Stimulated activated effector memory CD8-positive, alpha-beta T cell treated with anti-CD3 and anti-CD28 coated beads, Interleukin-12 subunit alpha, Interleukin-12 subunit beta, amount 100 ng/mL, for 72 hours (primary cell): ENCODE measurements around the gene CTNNA3.

Source experiments
- ATAC-seq: fragments of 150-1000 bp; cut with Tn5 transposase; 2 replicates; pipeline ENCODE4 v1.10.0; 2021
- DNase-seq, 2 donors: peaks; one replicate each; pipeline ENCODE4 v3.0.0; 2021 to 2022; ENCODE audit warnings: low spot score in 2 of 2
- H3K27ac Mint-ChIP-seq: one replicate; pipeline ENCODE4 v1.8.0; 2022; ENCODE audit warnings: mild to moderate bottlenecking, mixed read lengths
- H3K36me3 Mint-ChIP-seq: one replicate; pipeline ENCODE4 v1.8.0; 2022; ENCODE audit warnings: mild to moderate bottlenecking, mixed read lengths
- H3K4me1 Mint-ChIP-seq: one replicate; pipeline ENCODE4 v1.8.0; 2022; ENCODE audit warnings: mixed read lengths
- H3K4me3 Mint-ChIP-seq: one replicate; pipeline ENCODE4 v1.8.0; 2022; ENCODE audit warnings: mild to moderate bottlenecking, mixed read lengths
- H3K9me3 Mint-ChIP-seq: one replicate; pipeline ENCODE4 v1.8.0; 2022; ENCODE audit warnings: mixed read lengths

CTNNA3 gene

DNA sequence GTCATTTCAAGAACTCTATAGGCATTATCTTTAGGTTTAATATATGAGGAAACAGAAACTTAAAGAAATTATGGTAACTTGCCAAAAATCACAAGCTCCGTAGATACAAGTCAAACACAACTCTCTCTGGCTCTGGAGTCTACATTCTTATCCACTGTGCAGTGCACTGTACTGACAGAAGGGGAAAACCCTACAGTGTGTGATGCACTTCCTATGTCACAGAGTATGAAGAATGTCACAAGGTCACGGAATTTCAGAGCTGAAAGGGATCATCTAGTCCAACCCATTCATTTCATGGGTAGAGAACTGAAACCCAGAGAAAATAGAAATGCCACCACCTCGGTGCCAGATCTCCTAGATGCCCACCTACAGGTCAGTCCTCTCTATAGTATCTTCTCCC lies 684.0 kb downstream of the CTNNA3 start:
- no peak for DNase-seq
- Mint-ChIP-seq H3K4me1 (no peaks in the 10 kb centered on the region), H3K9me3 (peaks cover 11% of the 10 kb centered on the region), H3K27ac (no peak overlapping the region), H3K4me3 (no peak overlapping the region), H3K36me3 (no peaks in the 10 kb centered on the region)
- no peak for ATAC-seq

DNA sequence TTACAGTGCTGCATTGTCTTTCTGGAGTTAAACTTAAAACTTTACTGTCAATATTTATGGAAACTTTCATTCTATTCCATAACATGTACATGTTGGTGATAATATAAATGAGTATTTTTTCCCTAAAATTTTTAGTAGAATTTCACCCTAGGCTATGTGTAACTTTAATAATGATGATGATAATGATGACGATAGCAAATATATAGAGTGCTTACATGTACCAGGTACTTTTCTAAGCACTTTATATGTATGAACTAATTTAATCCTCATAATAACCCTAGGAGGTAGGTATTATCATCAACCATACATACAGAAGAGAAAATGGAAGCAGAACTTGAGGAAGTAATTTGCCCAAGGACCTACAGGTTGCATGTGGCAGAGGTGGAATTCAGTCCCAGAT lies 684.5 kb downstream of the CTNNA3 start:
- no peak for ATAC-seq
- H3K9me3 Mint-ChIP-seq = peaks cover 11% of the 10 kb centered on the region
- no peaks in the 10 kb centered on the region for H3K36me3 Mint-ChIP-seq
- H3K27ac Mint-ChIP-seq = no peak overlapping the region
- no peak overlapping the region for H3K4me3 Mint-ChIP-seq
- H3K4me1 Mint-ChIP-seq = no peaks in the 10 kb centered on the region
- DNase-seq = no peak

DNA sequence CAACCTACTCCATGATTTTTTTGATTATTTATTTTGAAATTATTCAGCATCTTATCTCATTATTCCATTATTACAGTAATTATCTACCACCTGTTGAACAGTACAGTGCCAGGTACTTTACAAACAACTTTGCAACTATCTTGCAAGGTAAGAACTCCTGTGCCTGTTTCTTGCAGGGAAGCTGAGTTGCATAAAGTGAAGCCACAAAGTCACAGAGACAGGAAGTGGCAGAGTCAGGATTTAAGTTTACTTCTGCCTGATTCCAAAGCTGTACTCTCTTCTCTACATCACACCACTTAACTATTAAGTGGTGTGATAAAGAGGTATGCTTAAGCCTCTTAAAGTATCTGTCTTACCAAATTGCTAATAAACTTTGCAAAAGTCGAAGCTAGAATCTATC lies 690.0 kb downstream of the CTNNA3 start:
- H3K9me3 Mint-ChIP-seq = peaks cover 7% of the 10 kb centered on the region
- H3K4me1 Mint-ChIP-seq = no peaks in the 10 kb centered on the region
- no peak overlapping the region for H3K4me3 Mint-ChIP-seq
- H3K27ac Mint-ChIP-seq = no peak overlapping the region
- no peak for DNase-seq
- no peak for ATAC-seq
- no peaks in the 10 kb centered on the region for H3K36me3 Mint-ChIP-seq

DNA sequence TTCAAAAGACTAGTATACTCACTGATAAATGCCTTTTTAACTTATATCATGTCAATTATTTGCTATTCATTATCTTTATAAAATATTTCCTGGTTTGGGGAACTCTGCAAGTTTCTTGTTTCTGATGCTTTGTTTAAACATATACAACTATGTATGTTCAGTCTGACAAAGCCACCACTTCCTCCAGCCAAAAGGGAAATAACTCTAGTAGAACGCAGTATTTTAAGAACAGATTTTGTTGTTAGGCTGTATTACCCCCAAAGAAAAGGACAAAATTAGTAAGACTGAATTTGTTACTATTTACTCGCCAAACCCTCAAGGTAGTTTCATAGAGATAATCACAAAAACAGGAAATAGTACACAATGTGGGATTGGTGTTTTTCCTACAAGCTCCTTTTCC lies 691.3 kb downstream of the CTNNA3 start:
- H3K4me3 Mint-ChIP-seq = no peak overlapping the region
- H3K4me1 Mint-ChIP-seq = no peaks in the 10 kb centered on the region
- no peak for DNase-seq
- no peak for ATAC-seq
- H3K9me3 Mint-ChIP-seq = peaks cover 8% of the 10 kb centered on the region
- no peak overlapping the region for H3K27ac Mint-ChIP-seq
- no peaks in the 10 kb centered on the region for H3K36me3 Mint-ChIP-seq

DNA sequence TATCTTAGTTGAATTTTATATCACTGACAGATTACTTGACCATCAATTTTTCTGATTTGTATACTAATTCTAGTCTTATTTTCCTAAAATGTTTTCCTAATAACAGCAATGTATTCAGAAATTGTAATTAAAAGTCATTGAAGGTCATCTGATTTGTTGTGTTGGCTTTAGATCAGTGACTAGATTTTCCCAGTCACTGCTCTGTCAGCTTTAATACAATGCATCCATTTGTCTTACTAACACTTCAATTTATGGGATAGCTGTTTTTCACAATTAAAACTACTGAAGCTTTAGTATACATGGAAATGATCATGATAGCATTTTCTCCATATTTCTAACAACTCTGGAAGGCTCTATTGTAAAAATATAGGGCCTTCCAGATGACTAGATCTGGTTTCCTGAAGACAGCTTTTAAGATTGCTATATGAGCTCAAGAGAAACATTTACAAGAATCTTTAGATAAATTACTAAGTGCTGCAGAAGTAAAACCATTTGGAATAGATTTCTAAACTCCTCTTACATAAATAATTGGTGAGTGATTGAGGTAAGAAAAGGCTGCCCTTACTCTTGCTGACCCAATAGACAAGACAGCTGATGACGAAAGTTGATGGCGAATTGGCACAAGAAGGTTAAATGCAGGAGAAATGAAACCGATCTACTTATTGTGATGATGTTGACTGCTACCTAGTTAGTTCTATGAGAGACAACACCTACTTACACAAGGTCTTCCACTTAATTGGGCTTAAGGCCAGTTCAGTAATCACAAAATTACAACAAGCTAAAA lies 696.0 kb downstream of the CTNNA3 start:
- ATAC-seq = no peak

DNA sequence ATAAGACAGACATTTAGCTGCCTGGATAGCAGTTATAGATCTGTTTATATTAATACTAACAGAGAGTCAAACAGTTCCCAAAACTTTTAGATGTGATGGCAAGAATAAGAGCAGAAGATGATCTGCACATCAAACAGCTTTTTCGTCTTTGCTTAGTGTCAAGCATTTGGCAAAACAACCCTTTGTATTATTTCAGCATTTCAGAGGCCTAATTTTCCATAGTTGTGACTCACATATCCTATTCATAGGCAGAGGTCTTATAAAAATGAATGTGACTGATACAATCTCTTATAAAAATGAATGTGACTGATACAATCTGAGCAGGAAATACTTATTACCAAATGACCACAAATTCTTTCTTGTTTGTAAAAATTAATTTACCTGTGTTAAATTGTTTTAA lies 699.0 kb downstream of the CTNNA3 start:
- no peak for DNase-seq
- H3K4me1 Mint-ChIP-seq = no peaks in the 10 kb centered on the region
- H3K9me3 Mint-ChIP-seq = peaks cover 14% of the 10 kb centered on the region
- H3K36me3 Mint-ChIP-seq = no peaks in the 10 kb centered on the region
- no peak overlapping the region for H3K4me3 Mint-ChIP-seq
- no peak for ATAC-seq
- no peak overlapping the region for H3K27ac Mint-ChIP-seq

More for the DNA sequence above, 696.0 kb downstream of the CTNNA3 start:
- H3K4me1 Mint-ChIP-seq = no peaks in the 10 kb centered on the region
- no peak for DNase-seq
- H3K36me3 Mint-ChIP-seq = no peaks in the 10 kb centered on the region
- H3K4me3 Mint-ChIP-seq = no peak overlapping the region
- peaks cover 11% of the 10 kb centered on the region for H3K9me3 Mint-ChIP-seq
- no peak overlapping the region for H3K27ac Mint-ChIP-seq

DNA sequence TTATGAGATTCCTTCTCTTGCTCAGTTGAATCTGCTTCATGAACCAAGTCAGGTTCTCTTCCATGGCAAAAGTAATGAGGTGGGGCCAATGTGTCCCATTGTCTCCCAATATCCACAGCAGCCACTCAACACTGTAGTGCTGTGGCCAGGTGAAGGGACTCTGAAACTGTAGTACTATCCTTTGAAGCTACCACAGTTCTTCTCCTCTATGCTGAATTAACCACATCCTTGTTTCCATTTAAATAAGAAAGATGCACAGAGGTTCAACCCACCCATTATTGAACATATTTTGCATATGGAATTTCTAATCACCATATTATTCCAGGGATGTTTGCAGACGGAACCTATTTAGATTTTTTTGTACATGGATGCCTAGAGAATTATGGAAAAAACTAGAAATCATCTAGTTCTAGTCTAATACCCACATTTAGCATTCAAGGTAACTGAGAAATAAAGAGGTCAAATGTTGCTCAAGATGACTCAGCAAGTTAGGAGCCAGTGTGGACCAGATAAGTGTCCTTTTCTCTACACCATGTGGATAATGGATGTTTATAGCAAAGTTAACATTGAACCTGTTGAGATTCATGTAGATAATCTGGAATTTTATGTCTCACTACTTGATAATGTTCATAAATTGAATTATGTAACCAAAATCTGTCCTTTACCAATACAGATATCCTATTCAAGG lies 705.7 kb downstream of the CTNNA3 start:
- Mint-ChIP-seq H3K36me3 (no peaks in the 10 kb centered on the region), H3K9me3 (peaks cover 13% of the 10 kb centered on the region), H3K4me3 (no peak overlapping the region), H3K4me1 (no peaks in the 10 kb centered on the region), H3K27ac (no peak overlapping the region)
- DNase-seq (no peak), ATAC-seq (no peak)

DNA sequence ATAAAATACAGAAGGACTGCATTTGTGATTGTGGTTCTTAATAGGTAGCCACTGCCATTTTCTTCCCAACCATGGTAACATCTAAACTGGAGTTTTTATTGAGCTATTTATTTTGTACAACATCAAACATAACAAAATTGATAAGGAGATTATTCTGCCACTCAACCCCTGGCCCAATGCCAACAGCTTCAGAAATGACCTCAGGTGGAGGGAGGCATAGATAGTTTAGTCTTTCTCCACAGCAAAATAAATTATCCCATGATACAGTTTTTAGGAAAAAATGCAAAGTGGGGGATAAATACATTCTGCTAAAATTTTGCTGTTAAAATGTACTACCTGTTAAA lies 712.5 kb downstream of the CTNNA3 start:
- Mint-ChIP-seq H3K9me3 (peaks cover 16% of the 10 kb centered on the region), H3K4me3 (no peak overlapping the region), H3K4me1 (no peaks in the 10 kb centered on the region), H3K27ac (no peak overlapping the region), H3K36me3 (no peaks in the 10 kb centered on the region)
- ATAC-seq = no peak
- no peak for DNase-seq

DNA sequence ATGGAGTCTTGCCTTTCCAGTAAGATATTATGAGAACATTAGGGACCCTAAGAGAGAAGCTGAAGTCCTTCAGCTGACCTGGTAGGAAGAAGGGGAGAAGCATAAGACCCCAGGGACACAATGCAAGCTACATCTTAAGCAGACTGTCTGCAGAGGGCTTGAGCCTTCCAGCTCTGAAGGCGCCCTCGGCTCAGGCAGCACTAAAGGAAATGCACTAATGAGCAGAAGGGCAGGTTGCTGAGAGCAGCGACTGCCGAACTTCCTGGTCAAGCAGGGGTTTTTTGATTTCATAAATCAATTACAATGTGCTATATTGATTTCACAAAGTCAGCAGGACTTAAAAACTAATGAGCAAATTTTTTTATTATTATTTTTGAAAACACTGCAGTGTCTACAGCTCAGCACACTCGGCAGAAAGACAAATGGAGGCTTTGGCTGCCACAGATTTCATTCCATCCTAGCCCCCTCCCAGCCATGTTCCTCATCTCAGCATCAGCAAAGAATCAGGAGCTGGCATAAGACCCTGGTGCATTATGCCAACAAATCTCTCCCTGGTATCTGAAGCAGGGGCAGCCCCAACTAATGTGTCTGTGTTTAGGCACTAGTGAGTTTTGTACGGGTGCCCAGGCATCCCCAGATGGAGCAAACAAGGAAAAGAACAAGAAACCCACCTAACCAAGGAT lies 713.1 kb downstream of the CTNNA3 start:
- Mint-ChIP-seq H3K27ac (no peak overlapping the region), H3K4me1 (no peaks in the 10 kb centered on the region), H3K36me3 (no peaks in the 10 kb centered on the region), H3K4me3 (no peak overlapping the region), H3K9me3 (peaks cover 16% of the 10 kb centered on the region)
- ATAC-seq = no peak
- DNase-seq = no peak

DNA sequence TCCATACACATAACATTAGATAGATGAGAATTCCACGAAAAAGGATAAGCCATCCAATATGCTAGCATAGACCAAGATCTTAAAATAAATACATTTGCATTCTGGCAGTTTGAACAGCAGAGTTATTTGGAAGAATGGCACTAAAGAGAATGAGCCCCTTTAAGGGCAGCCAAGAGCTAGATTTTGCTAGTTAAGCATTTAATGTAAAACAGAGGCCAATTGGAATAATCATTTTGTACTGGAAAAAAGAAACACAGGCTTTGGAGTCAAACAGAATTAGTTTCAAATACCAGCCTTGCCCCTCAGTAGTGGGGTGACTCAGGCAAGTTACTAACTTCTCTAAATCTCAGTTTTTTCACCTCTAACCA lies 714.0 kb downstream of the CTNNA3 start:
- Mint-ChIP-seq H3K36me3 (no peaks in the 10 kb centered on the region), H3K4me1 (no peaks in the 10 kb centered on the region), H3K9me3 (peaks cover 14% of the 10 kb centered on the region), H3K4me3 (no peak overlapping the region), H3K27ac (no peak overlapping the region)
- DNase-seq (no peak), ATAC-seq (no peak)

DNA sequence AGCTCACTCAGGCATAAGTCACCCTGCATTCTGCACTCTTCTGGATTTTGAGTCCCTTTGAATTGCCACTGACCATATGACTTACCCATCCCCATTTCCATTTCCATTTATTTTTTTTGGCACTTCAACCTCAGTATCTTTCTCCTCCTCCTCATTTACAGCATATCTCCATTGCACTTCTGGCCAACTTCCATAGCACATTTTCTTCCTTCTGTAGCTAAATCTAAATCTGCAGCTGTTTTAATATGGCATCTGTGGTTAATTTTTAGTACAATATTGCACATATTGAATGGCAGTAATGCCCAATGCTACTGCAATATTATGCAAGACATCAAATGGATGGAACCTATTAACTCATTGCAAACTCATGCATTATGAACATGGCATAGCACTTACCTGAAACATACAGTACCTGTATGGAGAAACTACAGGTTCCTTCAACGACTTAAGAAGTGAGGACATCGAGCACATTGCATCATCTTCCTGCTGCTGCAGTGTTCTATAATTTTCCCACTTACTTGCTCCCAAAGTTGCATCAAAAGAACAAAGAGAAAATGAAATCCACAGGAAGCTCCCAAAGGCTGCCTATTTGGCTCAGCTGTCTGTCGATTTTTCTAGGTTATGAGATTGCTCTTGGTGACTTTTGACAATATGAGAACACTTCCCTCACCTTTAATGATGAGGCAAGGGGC lies 714.5 kb downstream of the CTNNA3 start:
- DNase-seq = no peak
- Mint-ChIP-seq H3K4me3 (no peak overlapping the region), H3K36me3 (no peaks in the 10 kb centered on the region), H3K9me3 (peaks cover 11% of the 10 kb centered on the region), H3K4me1 (no peaks in the 10 kb centered on the region), H3K27ac (no peak overlapping the region)
- ATAC-seq = no peak

DNA sequence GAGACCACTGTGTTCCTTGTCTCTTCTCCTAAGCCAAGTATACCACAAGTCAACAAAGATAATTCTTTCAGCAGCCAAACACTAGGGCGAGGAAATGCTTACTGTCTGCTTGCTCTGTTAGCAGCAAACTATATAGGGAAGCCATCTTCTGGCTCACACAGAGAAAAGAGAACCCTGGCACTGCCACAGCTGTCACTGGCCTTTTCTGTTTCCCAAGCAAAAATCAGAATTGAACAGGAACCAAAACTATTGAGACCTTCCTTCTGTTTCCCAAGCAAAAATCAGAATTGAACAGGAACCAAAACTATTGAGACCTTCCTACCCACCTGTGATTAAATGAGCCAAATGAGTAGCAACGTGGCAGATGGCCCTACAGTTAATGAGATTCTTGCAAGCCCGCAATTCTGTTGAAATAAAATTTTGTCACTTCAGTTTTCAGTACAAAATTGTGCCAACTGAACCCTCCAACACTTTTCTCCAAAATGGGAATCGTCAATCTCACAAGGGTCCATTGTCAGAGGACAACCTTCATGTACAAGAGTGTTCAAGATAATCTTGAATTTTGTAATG lies 715.7 kb downstream of the CTNNA3 start:
- DNase-seq = no peak
- ATAC-seq = no peak
- H3K9me3 Mint-ChIP-seq = peaks cover 11% of the 10 kb centered on the region
- H3K4me3 Mint-ChIP-seq = no peak overlapping the region
- H3K4me1 Mint-ChIP-seq = no peaks in the 10 kb centered on the region
- H3K36me3 Mint-ChIP-seq = no peaks in the 10 kb centered on the region
- no peak overlapping the region for H3K27ac Mint-ChIP-seq

DNA sequence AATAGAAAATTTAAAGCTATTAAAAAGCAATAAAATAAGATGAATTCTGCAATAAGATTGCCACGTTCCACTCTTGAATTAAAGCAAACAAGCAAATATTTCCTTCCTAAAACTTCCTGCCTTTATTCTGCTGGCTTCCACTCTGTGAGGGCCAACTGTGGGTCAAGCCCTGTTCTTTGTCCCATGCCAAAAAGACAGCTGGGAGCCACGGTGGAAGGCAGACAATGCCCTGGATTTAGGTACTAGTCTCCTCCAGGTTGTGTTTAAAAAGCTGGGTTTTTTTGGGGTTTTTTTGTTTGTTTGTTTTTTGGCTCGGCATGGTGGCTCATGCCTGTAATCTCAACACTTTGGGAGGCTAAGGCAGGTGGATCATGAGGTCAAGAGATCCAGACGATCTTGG lies 731.0 kb downstream of the CTNNA3 start:
- no peak for DNase-seq
- ATAC-seq = no peak
- Mint-ChIP-seq H3K27ac (no peak overlapping the region), H3K9me3 (peaks cover 2% of the 10 kb centered on the region), H3K36me3 (no peaks in the 10 kb centered on the region), H3K4me1 (no peaks in the 10 kb centered on the region), H3K4me3 (no peak overlapping the region)

DNA sequence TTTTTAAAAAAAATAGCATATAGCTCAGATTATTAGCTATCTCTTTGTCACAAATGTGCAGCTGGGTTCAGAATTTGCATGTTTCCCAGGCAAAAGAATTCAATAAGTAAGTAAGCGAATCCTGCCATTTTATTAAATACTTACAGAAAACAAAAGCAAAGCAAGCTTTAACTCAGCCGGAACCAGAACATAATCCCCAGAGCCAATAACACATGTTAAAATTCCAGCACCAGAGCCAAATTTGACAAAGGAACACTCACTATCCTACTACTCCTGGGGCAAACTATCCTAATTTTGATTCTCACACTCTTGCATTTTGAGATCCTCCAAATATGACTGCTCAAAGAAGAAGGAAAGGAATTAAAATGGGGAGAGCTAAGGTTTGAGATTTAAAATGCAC lies 737.5 kb downstream of the CTNNA3 start:
- DNase-seq (no peak), ATAC-seq (no peak)
- Mint-ChIP-seq H3K4me3 (no peak overlapping the region), H3K4me1 (no peaks in the 10 kb centered on the region), H3K36me3 (no peaks in the 10 kb centered on the region), H3K27ac (no peak overlapping the region), H3K9me3 (no peaks in the 10 kb centered on the region)

DNA sequence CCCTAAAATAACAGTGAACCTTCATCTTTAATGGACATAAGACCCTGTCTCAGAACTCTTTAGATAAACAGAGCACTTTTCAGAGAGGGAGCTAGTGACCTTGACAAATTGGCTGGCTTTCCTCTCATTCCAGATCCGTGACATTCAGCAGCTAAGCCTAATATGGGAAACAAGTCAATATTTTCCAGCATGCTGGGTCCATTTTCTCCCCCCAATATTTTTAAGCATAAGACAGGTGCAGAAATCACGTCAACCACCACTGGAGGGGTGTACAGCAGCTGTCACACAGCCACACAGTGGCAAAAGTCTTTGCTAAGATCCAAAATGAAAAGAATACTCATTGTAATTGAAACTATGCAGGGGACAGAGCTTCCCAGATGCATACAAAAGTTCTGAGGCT lies 744.1 kb downstream of the CTNNA3 start:
- no peaks in the 10 kb centered on the region for H3K4me1 Mint-ChIP-seq
- H3K36me3 Mint-ChIP-seq = no peaks in the 10 kb centered on the region
- ATAC-seq (no peak), DNase-seq (no peak)
- no peak overlapping the region for H3K4me3 Mint-ChIP-seq
- H3K27ac Mint-ChIP-seq = no peak overlapping the region
- peaks cover 2% of the 10 kb centered on the region for H3K9me3 Mint-ChIP-seq
